HG03175 (cell line): Measurements from ENCODE around the gene AKAP13.

ENCODE experiments used
- ATAC-seq: cut with Tn5 transposase; IDR thresholded peaks from one replicate; pipeline ENCODE4 v1.9.1; 2021; ENCODE audit warnings: mild to moderate bottlenecking, moderate library complexity; ENCODE audit not compliant: unreplicated experiment

Gene AKAP13

DNA sequence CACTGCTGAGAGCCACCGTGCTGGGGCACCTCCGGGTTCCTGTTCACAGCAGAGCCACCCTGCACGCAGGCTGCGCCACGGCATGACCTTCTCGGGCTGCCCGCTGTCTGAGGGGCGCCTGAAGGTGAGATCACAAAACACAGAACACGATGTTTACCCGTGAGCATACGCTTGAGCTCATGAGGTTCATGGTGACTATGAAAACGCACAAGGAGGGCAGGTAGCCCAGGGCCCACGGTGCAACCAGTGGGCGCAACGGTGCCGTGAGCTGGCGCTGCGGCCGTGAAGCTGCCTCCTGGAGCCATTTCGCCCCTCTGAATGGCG is 378.2 kb downstream of the AKAP13 start:
- no peak for ATAC-seq

DNA sequence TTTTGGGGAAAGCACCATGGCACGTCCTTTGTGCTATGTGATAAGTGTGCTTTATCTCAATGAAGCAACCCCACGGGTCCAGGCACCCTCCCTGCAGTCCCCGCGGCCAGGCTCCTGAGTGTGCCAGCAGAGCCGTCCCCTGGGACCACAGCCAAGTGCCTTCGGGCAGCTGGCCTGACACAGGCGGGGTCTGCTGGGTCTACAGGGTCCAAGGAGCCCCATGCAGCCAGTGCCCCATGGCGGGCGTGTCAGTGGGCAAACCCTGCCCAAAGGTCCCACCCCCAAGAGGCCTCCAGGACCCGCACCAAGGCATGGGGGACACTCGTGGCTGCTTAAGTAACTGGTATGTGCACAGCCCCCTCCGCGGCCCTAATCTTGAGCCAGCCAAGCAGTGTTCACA is 379.0 kb downstream of the AKAP13 start:
- ATAC-seq: no peak

DNA sequence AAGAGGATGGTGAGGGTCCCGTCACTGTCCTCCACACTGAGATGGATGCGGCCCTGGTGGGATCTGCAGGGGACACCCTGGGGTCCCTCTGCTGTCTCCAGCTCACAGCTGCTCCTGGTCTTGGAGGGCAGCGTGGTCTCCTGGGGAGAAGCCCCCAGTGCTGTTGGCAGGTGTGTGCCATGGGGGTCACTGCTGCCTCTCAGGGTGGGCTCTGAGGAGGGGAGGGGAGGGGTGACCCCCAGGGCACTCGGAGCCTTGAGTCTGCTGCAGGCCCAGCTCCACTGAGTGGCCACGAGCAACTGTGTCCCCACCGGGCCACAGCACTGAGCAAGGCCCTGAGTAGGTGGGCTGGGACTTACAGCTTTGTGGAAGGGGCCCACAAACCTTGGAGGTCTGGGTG is 379.6 kb downstream of the AKAP13 start:
- ATAC-seq: no peak

DNA sequence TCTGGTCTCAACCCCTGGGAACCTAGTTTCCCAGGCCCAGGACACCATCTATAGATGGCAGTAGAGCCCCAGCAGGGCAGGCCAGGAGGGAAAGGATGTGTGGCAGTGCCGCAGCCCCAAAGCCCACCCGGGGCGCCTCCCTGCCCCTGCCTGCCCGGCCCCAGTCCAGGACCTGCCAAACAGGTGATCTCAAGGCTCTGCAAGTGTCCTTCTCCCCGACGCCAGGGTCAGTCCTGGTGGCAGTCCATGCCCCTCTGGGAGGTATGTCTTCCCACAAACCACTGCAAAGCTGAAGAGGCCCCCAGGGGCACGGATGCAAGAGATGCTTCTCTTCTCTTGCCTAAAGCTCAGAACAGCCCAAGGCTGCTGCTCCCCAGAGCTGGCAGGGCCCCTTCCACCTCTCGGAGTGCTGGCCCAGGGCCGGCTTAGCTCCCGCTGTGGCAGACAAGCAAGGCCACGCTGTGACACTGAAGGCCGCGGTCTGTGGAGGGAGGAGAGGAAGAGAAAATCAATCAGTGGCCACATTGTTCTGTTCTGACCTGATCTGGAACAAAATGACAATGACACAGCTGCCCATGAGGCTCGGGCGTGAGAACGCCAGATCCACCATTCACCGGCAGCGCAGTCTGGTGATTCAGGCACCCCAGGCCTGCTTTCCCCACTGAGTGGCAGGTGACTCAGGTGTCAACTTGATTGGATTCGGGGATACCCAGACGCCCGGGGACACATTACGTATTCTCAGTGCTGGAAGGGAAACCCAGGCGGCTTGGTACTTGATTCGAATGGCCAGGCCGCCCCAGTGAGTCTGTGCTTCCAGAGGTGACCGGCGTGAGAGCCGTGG is 380.3 kb downstream of the AKAP13 start:
- no peak for ATAC-seq

DNA sequence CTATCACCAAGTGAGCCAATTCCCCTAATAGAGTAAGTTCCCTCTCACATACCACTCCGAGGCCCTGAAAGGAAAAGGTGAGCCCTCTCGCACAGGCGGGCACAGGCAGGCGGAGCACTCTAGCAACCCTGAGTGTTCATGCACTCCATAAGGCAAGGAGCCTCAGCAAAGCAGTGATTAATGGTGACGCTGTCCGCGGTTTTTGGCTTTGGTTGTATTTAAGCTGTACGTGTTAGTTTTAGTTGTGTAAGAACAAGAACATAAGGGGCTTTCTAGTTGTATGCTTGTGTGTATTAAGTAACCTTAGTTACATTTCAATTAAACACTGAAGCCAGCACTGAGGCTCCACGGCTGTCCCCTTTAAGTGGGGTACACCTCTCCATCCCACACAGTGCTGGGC is 381.2 kb downstream of the AKAP13 start:
- ATAC-seq: no peak

DNA sequence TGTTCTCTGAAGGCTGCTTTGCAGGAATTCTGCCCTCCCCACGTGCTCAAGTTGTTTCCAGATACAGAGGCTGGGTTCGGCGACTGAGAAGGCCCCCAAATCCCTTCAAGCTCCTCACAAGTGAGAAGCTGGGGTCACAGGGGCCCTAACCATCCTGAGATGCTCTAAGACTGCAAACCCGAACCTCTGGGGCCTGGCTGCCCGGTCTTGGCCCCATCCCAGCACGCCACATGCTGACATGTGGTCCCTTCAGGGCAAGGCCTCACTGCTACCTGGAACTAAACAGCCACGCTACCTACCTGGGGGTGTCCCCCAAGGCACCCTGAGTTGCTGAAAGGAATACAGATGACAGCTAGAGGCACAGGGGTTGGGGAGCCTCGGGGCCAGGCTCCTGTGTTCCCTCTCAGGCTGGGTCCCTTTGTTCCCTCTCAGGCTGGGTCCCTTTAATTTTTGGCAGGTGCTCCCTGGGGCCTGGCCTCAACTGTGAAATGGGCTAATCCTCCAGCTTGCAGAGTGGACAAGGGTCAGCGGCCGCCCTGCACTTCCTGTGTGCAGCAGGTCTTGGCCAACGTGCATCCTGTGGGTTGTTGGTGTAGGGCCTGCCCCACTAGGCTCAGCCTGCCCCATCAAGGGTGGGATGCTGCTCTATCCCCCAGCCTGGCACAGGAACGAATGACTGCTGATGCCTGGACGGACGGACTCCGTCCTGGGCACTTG is 381.8 kb downstream of the AKAP13 start:
- no peak for ATAC-seq

DNA sequence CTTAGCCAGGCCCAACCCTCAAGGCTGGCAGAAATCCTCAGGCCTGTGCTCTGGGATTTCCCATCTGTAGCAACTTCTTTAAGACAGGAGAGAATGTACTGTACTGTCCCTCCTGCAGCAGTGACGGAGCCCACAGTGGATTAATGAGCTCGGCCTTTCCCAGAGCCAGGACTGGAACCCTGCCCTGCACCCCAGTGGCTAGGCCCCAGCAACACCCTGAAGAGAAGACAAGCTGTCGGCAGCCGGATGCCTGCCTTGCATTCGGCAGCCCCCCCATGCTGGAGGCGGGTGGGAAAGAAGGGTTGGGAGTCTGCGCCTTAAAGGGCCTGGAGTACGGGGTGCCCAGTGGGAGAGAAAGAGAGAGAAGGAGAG is 382.3 kb downstream of the AKAP13 start:
- no peak for ATAC-seq

DNA sequence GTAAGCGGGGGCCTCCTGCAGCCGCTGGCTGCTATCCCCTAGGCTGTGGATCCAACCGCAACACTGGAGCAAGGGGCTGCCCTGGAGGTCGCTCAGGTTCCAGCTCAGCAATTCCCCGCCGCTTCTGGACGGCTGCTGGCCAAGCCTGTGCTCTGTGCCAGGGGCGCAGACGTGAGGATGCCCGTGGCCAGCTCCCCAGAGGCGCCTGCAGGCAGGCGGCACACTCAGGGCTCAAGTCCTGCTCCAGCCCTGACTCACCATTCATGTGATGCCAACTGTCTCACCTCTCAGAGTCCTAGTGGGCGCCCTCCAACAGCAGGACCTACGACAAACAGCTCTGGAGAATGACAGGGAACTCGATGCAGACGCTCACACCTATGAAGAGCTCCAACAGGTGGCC is 382.8 kb downstream of the AKAP13 start:
- no peak for ATAC-seq

DNA sequence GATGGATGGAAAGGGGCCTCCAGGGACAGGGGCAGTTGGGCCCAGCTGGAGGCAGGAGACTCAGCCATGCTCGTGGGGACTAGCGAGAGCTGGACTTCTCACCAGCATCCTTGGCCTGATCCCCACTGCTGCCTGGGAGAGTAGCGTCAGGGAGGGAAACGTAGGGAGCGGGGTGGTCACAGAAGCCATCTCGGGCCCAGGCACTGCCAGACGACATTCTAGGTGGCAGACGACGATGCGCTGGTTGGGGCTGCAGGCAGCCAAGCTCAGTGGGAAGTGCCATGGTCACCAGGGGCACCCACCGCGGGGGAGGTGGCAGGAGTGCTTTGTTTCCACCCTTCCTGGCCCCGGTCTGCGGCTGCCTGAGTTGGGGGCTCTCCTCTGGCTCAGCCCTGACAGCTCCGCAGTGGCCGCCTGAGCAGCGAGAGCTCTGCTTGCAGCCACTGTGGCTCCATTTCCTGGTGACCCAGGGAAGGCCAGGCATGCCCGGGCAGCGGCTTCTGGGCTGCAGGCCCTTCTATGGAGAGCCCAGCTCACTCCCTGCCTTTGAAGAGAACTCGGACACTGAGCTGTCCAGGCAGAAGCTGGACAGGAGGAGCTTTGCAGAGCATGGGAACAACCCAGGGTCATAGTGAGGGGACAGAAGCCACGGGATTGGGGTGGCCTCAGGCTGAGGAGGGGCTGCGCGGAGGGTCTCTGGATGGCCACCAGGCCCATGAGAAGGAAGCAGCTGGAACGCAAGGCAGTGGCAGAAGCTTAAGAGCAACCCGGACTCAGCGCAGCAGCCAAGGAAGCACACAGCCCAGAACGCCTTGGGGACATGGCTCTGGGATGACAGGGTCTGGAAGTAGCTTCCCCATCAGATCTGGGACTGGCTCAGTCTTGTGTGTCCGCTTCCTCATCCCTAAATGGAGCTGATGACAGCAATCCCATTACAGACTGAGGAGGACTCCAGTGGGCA is 383.6 kb downstream of the AKAP13 start:
- ATAC-seq: no peak

DNA sequence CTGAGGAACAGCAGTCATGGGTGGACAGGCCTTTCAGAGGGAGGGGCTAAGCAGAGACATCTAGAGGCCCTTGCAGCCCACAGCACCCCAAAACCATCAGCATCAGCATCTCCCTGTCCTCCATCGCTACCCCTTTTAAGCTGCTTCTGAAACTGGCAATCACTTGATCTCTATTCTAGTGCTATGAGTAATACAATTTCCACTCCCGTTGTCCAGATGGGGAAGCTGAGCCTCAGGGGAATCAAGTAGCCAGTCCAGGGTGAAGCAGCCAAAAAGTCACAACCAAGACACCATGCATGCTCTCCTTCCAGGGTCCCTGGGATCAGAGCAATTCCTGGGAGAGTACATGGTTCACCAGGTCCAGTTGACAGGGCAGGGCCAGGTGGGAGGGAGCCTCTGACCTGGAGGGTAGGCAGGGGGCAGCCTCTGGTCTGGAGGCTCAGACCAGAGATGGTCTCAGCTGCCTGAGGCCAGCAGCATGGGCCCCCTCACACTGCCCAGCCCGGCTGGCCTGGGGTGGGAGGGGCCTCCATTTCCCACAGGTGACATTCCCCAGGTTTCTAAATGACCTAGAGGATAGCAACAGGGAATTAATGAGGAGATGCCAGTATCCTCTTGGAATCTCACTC is 384.4 kb downstream of the AKAP13 start:
- ATAC-seq: no peak

DNA sequence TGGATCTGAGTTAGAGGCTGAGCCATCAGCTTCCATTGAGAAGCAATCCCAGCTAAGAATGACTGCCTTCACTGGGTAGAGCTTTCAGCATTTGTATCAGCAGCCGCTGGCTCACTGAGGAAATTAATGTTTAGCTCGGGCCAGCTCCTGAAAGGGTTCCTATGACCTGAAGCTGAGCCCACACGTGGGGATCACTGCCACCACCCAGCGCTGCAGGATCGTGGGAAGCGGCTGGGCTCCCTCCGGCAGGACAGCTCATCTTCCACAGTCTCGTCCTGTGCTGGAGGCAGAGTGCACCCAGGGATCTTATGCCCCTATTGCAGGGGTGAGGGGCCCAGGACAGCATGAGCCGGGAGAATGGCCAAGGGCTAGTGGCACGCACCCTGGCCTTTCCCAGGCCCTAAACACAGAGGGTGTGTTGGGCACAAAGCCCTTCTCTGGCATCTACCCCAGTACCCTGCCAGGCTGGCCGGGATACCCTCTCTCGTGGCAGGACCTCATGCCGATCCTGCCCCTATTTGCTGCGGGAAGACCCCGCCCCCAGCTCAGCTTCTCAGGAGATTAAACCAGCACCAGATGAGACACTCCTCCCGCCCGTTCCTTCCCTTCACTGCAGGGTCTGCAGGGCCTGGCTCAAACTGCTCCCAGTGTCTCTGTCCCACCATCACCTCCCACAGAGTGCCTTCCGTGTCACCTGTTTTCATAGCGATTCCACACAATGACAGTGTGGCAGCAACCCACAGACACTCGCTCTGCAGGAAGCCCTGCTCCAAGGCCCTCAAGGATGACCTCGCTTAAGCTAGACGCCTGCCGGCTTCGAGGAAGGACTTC is 385.8 kb downstream of the AKAP13 start:
- no peak for ATAC-seq

DNA sequence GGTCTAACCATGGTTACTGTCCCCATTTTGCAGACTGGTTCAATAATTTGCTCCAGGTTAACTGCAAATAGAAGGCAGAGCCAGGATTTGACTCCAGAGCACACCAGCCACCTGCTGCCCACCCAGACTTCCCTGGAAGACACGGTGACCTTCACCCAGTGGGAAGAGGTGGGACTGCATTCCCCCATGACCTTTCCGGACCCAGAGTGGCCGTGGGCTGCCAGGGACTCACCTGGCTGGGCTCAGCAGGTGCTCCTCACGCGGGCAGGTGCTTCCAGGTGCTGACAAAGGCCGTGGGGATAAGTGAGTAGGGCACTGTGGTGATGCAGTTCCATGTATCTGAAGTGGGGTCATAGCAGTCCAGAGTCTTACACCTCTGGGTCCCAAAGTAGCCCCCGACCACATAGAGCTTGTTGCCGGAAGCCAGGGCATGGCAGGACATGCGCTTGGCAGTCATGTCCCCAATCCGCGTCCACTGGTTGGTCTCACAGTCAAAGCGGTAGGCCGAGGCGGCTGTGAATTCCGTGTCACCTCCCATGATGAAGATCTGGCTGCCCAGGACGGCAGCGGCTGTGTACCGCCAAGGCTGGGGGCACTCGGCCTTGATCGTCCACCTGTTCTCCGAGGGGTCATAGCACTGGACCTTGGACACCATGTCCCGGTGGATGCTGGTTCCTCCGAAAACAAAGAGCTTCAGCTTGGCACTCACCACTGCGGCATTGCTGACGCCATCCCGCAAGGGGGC is 387.6 kb downstream of the AKAP13 start:
- no peak for ATAC-seq

DNA sequence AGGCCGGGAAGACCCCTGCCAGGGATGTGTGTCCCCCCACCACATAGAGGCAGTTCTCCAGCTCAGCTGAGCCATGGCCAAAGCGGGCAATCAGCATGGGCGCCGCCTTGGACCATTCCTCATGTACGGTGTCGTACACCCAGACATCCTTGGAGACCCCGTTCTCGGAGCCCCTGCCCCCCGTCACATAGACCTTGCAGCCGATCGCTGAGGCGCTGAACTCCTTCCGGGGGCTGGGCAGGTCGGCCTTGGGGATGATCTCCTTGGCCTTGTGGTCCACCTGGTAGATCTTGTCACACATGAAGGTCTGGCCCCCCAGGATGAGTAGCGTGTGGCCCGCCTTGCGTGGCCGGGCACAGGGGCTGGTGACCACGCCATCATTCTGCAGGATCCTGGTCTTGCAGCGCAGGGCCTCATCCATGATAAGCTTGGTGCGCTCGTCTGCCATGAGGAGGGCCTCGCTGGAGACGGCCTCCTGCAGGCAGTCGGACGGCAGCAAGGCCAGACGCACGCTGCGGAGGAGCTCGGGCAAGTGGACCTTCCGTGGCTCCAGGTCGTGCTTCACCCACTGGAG is 388.3 kb downstream of the AKAP13 start:
- ATAC-seq: no peak

DNA sequence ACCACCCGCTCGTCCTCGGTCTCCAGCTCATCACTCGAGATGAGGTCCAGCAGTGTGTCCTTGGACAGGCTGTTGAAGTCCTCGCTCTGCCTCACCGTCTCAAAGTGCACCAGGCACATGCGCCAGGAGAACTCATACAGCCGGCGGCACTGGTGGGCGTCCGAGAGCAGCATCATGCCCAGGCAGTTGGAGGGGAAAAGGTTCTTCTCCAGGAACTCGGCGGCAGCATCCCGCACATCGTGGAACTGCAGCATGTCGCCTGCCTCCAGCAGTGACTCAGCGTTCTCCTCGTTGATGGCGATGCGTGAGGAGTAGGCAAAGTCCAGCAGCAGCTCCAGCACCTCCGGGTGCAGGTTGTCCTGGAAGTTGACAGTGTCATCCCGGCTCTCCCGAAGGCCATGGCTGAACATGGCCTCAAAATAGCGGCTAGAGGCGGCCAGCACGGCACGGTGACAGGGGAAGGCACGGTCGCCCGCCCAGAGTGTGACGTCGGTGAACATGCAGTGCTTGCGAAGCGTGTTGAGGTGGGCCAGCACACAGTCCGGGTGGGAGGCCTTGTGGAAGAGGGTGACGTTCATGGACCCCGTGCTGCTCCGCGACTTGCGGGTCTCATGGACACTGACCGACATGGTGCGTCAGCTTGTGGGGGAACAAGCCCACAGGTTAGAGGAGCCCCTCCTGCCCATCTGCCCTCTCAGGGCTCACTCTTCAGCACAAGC is 388.9 kb downstream of the AKAP13 start:
- no peak for ATAC-seq

DNA sequence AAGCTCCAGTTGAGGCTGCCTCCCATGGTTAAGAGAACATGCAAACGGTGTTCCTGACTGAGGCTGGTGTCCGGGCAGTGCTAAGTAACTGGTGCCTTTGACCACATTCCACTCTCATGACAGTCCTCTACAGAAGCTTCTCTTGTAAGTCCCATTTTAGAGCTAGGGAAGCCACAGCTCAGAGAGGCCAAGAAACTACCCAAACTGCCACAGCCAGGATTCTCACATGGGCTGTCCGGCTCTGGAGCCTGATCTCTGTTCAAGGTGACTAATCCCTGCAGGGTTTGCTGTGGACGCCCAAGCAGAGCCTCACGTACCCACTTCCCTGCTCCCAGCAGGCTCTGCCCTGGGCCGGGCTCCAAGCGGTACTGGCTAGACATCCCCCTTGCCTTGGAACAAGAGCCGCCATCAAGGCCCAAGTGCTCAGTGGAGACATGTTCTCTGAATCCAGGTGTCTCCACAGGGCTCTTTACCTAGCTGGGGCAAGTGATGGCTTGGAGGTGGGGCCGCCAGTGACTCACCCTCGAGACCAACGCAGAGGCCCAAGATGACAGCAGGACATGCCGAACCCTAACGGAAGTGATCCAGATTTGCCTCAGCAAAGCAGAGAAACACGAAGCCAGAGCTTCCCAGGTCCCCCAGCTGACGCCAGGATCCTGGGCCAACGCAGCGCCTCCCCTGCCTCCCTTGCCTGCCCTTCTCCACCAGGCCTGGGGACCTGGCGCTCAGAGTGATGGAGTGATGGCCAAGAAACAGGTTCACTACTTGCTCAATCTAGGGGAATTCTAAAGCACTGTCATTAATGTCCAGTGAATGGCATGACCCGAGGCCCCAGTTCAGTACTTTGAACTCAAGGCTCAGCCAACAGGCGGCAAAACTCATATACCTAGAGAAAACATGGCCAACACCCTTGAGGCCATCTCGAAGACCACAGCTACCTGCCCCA is 390.0 kb downstream of the AKAP13 start:
- no peak for ATAC-seq

DNA sequence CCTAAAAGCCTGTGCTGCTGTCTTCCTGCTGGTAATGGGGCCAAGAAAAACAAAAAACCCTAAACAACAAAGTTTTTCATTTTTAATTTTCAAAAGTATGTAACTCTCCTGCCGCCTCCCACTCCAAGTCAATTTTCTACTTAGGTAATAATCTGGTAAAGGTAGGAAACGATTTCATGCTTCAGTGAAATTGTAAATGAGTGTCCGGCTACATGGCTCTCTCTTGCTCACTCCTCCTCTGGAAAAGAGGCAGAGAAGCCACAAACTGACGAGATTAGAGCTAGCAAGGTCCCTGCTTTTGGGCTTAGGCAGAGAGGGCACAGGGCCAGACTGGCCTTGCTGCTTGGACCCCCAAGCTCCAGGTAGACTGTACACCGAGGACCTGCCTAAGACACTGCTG is 390.9 kb downstream of the AKAP13 start:
- ATAC-seq: no peak

DNA sequence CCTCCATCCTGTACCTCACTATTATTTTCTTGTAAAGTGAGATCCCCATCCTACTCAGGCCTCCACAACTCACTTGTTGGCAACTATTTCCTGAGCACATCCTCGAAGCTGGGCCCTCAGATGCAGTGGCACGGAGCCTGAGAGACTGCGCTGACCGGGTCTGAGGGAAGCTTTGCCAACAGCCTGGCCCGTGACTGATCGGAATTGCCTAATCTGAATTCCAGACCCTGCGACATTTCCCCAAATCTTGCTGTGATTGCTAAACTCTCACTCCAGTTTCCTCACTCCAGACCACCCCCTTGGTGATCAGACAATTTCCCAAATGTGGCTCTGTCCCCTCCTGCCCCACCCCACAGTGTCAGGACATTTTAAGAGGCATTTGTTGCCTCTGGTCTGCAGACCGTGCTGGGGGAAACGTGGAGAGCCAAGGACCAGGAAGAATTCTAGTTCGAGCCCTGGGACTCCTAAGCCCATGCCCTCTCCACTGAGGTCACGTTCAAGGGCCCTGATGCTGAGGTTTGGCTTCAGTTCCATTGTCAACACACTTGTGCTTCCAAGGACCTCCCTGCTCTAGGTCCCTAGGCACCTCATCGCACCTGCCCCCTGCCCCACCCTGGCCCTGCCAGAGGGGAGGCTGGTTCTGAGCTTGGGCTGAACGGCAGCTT is 391.5 kb downstream of the AKAP13 start:
- ATAC-seq: no peak
